Coronary artery (tissue), 2 donors: ENCODE data around the gene MRAP2.

Source experiments
- DNase-seq: peaks from one replicate; pipeline ENCODE4 v3.0.0-alpha.2; 2017; ENCODE audit warnings: low spot score
- H3K27ac ChIP-seq, 2 donors: fragments of 200-600 bp; sonication (generic); one replicate each; pipeline ENCODE4 v1.5.1; 2016 to 2019
- H3K4me3 ChIP-seq: fragments of 200-600 bp; sonication (generic); 2 replicates; pipeline ENCODE4 v1.5.1; 2016; ENCODE audit warnings: mild to moderate bottlenecking, moderate library complexity
- CTCF ChIP-seq: fragments of 200-600 bp; sonication (generic); IDR thresholded peaks from one replicate; pipeline ENCODE4 v1.5.1; 2019; ENCODE audit warnings: antibody characterized with exemption

MRAP2 gene

GRCh38 chr6:84017709-84018452 is 15.7 kb upstream of the MRAP2 start:
- Histone ChIP-seq H3K4me3 (no peak overlapping the region), H3K27ac (no peak overlapping the region)
- TF ChIP-seq CTCF = no peak
- DNase-seq = no peak

GRCh38 chr6:84018453-84019061 is 15.0 kb upstream of the MRAP2 start:
- no peak for DNase-seq
- H3K27ac ChIP-seq = no peak overlapping the region
- no peak overlapping the region for H3K4me3 ChIP-seq
- no peak for TF ChIP-seq CTCF

- no peak for DNase-seq
- TF ChIP-seq CTCF = no peak
- Histone ChIP-seq H3K4me3 (no peak overlapping the region), H3K27ac (no peak overlapping the region)
Measured at GRCh38 chr6:84019141-84019841, 14.3 kb upstream of the MRAP2 start.

DNA sequence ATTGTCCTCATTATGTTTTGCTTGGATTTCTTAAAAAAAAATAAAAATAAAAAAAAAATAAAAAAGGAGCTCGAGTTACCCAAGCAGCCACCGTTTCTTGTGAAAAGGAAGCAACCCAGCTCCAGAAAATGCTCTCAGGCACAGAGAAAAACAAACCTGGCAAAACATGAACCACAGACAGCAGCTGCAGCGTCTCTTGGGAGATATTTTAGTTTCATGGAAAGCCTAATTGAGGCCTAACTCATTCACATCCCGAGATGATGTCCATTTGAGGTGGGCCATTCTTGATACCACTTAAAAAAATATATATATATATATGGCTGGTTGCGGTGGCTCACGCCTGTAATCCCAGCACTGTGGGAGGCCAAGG is 13.7 kb upstream of the MRAP2 start:
- H3K27ac ChIP-seq = no peak overlapping the region
- no peak for TF ChIP-seq CTCF
- no peak overlapping the region for H3K4me3 ChIP-seq
- DNase-seq = no peak

DNA sequence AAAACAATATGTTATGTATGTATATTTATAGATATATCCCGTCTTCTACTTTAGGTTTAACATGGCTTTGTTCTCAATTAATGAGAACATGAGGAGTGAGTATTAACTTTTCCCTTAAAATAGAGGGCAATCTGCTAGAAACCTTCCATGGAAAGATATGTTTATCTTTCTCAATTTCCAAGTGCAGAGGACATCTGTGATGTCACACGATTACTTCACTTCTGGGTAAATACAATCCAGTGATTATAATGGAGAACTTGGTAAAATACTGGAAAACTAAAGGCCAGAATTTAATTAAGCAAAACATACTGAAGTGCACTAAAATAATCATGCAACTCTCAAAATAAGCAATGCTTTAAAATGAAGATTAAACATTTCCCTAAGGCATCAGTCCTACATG is 11.9 kb upstream of the MRAP2 start:
- TF ChIP-seq CTCF = no peak
- Histone ChIP-seq H3K4me3 (no peak overlapping the region), H3K27ac (no peak overlapping the region)
- DNase-seq = no peak

GRCh38 chr6:84026721-84027164 is 6.8 kb upstream of the MRAP2 start:
- no peak for DNase-seq
- H3K4me3 ChIP-seq = no peak overlapping the region
- TF ChIP-seq CTCF = no peak
- peak overlapping the region in 1 of 2 donors; percentile 80 for H3K27ac ChIP-seq
